H9 (cell line): ENCODE measurements around the gene MPZL1. TPM values are rescaled to one million over a fixed set of nuclear protein-coding genes. Genes with fewer than 3 reads are reported as not detected.

Experiments
- DNase-seq: peaks from one replicate; pipeline ENCODE4 v3.0.0-alpha.2; 2017
- H2AFZ ChIP-seq: one replicate; pipeline ENCODE4 v1.6.1; 2013; ENCODE audit warnings: mild to moderate bottlenecking, low read length, control low read depth, moderate library complexity
- H2AK5ac ChIP-seq: 2 replicates; pipeline ENCODE4 v1.6.1; 2013; ENCODE audit warnings: low read length, control low read depth, mixed read lengths; ENCODE audit not compliant: insufficient read length
- H2BK120ac ChIP-seq: one replicate; pipeline ENCODE4 v1.6.1; 2013; ENCODE audit warnings: low read depth, mild to moderate bottlenecking, low read length, control low read depth, inconsistent platforms; ENCODE audit not compliant: poor library complexity, severe bottlenecking
- H2BK12ac ChIP-seq: 2 replicates; pipeline ENCODE4 v1.6.1; 2013; ENCODE audit warnings: low read length, control low read depth, mixed read lengths, low read depth; ENCODE audit not compliant: insufficient read length
- H2BK15ac ChIP-seq: 2 replicates; pipeline ENCODE4 v1.6.1; 2013; ENCODE audit warnings: low read depth, low read length, control low read depth
- H2BK20ac ChIP-seq: one replicate; pipeline ENCODE4 v1.6.1; 2013; ENCODE audit warnings: low read depth, mild to moderate bottlenecking, low read length, control low read depth, inconsistent platforms; ENCODE audit not compliant: poor library complexity, severe bottlenecking
- H2BK5ac ChIP-seq: 2 replicates; pipeline ENCODE4 v1.6.1; 2013; ENCODE audit warnings: low read length, control low read depth, mixed read lengths; ENCODE audit not compliant: insufficient read length
- H3K14ac ChIP-seq: 2 replicates; pipeline ENCODE4 v1.6.1; 2013; ENCODE audit warnings: low read length, control low read depth; ENCODE audit not compliant: insufficient read depth
- H3K18ac ChIP-seq: 2 replicates; pipeline ENCODE4 v1.6.1; 2013; ENCODE audit warnings: low read depth, mild to moderate bottlenecking, mixed read lengths, low read length, control low read depth; ENCODE audit not compliant: insufficient read length
- H3K23ac ChIP-seq: 2 replicates; pipeline ENCODE4 v1.6.1; 2013; ENCODE audit warnings: low read length, control low read depth, mixed read lengths, low read depth; ENCODE audit not compliant: insufficient read length
- H3K23me2 ChIP-seq: 2 replicates; pipeline ENCODE4 v1.6.1; 2013; ENCODE audit warnings: low read depth, mild to moderate bottlenecking, mixed read lengths, low read length, control low read depth; ENCODE audit not compliant: insufficient read length, poor library complexity, severe bottlenecking
- H3K27ac ChIP-seq: 2 replicates; pipeline ENCODE4 v1.5.1; 2013; ENCODE audit warnings: low read length, control low read depth, mixed read lengths, low read depth; ENCODE audit not compliant: insufficient read length
- H3K27me3 ChIP-seq: 2 replicates; pipeline ENCODE4 v1.6.1; 2013; ENCODE audit warnings: low read length, control low read depth, inconsistent platforms; ENCODE audit not compliant: insufficient read depth
- H3K4ac ChIP-seq: 2 replicates; pipeline ENCODE4 v1.6.1; 2013; ENCODE audit warnings: low read depth, mild to moderate bottlenecking, control low read depth, inconsistent platforms, low read length, moderate library complexity
- H3K4me1 ChIP-seq: 2 replicates; pipeline ENCODE4 v1.6.1; 2013; ENCODE audit warnings: low read length, control low read depth, inconsistent platforms; ENCODE audit not compliant: insufficient read depth
- H3K4me2 ChIP-seq: 2 replicates; pipeline ENCODE4 v1.6.1; 2013; ENCODE audit warnings: low read length, control low read depth, mixed read lengths; ENCODE audit not compliant: insufficient read length, insufficient read depth
- H3K56ac ChIP-seq: 2 replicates; pipeline ENCODE4 v1.6.1; 2013; ENCODE audit warnings: low read depth, mild to moderate bottlenecking, mixed read lengths, low read length, control low read depth; ENCODE audit not compliant: insufficient read length
- H3K79me1 ChIP-seq: 2 replicates; pipeline ENCODE4 v1.6.1; 2013; ENCODE audit warnings: low read depth, mild to moderate bottlenecking, moderate library complexity, low read length, control low read depth, inconsistent platforms; ENCODE audit not compliant: insufficient read depth, poor library complexity, severe bottlenecking
- H3K79me2 ChIP-seq: 2 replicates; pipeline ENCODE4 v1.6.1; 2013; ENCODE audit warnings: low read length, control low read depth, inconsistent platforms; ENCODE audit not compliant: insufficient read depth
- H3K9ac ChIP-seq: 2 replicates; pipeline ENCODE4 v1.6.1; 2013; ENCODE audit warnings: low read length, control low read depth, mixed read lengths; ENCODE audit not compliant: insufficient read length; ENCODE audit errors: extremely low read depth
- H3K9me3 ChIP-seq: one replicate; pipeline ENCODE4 v1.6.1; 2013; ENCODE audit warnings: low read depth, low read length, inconsistent platforms; ENCODE audit not compliant: control insufficient read depth
- H3T11ph ChIP-seq: one replicate; pipeline ENCODE4 v1.6.1; 2013; ENCODE audit warnings: mild to moderate bottlenecking, low read length, control low read depth, inconsistent platforms
- H4K20me1 ChIP-seq: one replicate; pipeline ENCODE4 v1.6.1; 2013; ENCODE audit not compliant: control insufficient read depth, insufficient read length, insufficient read depth
- H4K5ac ChIP-seq: 2 replicates; pipeline ENCODE4 v1.6.1; 2013; ENCODE audit warnings: low read depth, mild to moderate bottlenecking, mixed read lengths, low read length, control low read depth; ENCODE audit not compliant: insufficient read length
- H4K8ac ChIP-seq: replicated peaks from 2 replicates; pipeline ENCODE4 v1.6.1; 2013; ENCODE audit warnings: low read length, control low read depth, mixed read lengths, low read depth; ENCODE audit not compliant: insufficient read length
- H4K91ac ChIP-seq: 2 replicates; pipeline ENCODE4 v1.6.1; 2013; ENCODE audit warnings: low read depth, mild to moderate bottlenecking, moderate library complexity, mixed read lengths, low read length, control low read depth; ENCODE audit not compliant: insufficient read length
- H3K27ac Mint-ChIP-seq, 3 experiments: 2 replicates in 2 of 3; 3 replicates in 1 of 3; pipeline ENCODE4 v1.8.0; 2020 to 2021; ENCODE audit warnings: mixed read lengths in 3 of 3, mild to moderate bottlenecking in 1 of 3, moderate library complexity in 1 of 3
- H3K27me3 Mint-ChIP-seq: 2 replicates; pipeline ENCODE4 v1.8.0; 2021; ENCODE audit warnings: low read depth, mild to moderate bottlenecking, moderate library complexity, mixed read lengths
- H3K36me3 Mint-ChIP-seq, 3 experiments: 2 replicates in 2 of 3; 3 replicates in 1 of 3; pipeline ENCODE4 v1.8.0; 2020 to 2021; ENCODE audit warnings: low read depth in 3 of 3, mixed read lengths in 3 of 3; ENCODE audit not compliant: insufficient read depth in 1 of 3
- H3K4me1 Mint-ChIP-seq, 2 experiments: 2 replicates each; pipeline ENCODE4 v1.8.0; 2020; ENCODE audit warnings: mixed read lengths in 2 of 2
- H3K4me3 Mint-ChIP-seq, 2 experiments: 2 replicates in 1 of 2; 3 replicates in 1 of 2; pipeline ENCODE4 v1.8.0; 2020 to 2021; ENCODE audit warnings: mild to moderate bottlenecking in 2 of 2, mixed read lengths in 2 of 2, moderate library complexity in 1 of 2
- H3K9me3 Mint-ChIP-seq, 2 experiments: 2 replicates in 1 of 2; 3 replicates in 1 of 2; pipeline ENCODE4 v1.8.0; 2020; ENCODE audit warnings: mild to moderate bottlenecking in 2 of 2, mixed read lengths in 2 of 2, moderate library complexity in 1 of 2
- WGBS: extraction: QIAGEN DNeasy Blood & Tissue Kit; methylation state at CpG from one replicate; pipeline ENCODE4 v1.1.7; 2013; ENCODE audit warnings: missing lambda C conversion rate, low lambda C conversion rate, mixed read lengths; ENCODE audit not compliant: insufficient read length; ENCODE audit errors: extremely low coverage; 5-methylcytosine and 5-hydroxymethylcytosine counted together
- total RNA-seq: library from RNA; stranded (reverse); gene quantifications from 2 replicates; pipeline ENCODE4 v1.2.1, GENCODE V29; 2021
- TF ChIP-seq, protein P1 (sequence below): fragments of 200-600 bp; sonication (generic); conservative IDR thresholded peaks from 3 replicates; pipeline ENCODE4 v1.8.0; 2021; ENCODE audit warnings: antibody characterized with exemption, mild to moderate bottlenecking

Gene MPZL1
- total RNA-seq, 1 experiment from 2014 or later = 60.7 TPM

GRCh38 chr1:167678422-167678821 lies 43.4 kb upstream of the MPZL1 start:
- no peak overlapping the region for H3K27ac ChIP-seq
- no peak overlapping the region for H3T11ph ChIP-seq
- no peaks in the 10 kb centered on the region for H3K4me1 ChIP-seq
- no peak overlapping the region for H3K4ac ChIP-seq
- H3K14ac ChIP-seq = no peak overlapping the region
- no peak overlapping the region for H2BK120ac ChIP-seq
- H4K5ac ChIP-seq = no peak overlapping the region
- Mint-ChIP-seq H3K4me3 (no peak overlapping the region), H3K4me1 (peaks cover 13% of the 10 kb centered on the region in 2 experiments), H3K27me3 (no peaks in the 10 kb centered on the region; the same call in 1 of the 2 replicates), H3K9me3 (no peaks in the 10 kb centered on the region), H3K27ac (no peak overlapping the region), H3K36me3 (no peaks in the 10 kb centered on the region)
- H4K8ac ChIP-seq = no peak overlapping the region
- no peak overlapping the region for H2BK5ac ChIP-seq
- TF ChIP-seq, protein P1, sequence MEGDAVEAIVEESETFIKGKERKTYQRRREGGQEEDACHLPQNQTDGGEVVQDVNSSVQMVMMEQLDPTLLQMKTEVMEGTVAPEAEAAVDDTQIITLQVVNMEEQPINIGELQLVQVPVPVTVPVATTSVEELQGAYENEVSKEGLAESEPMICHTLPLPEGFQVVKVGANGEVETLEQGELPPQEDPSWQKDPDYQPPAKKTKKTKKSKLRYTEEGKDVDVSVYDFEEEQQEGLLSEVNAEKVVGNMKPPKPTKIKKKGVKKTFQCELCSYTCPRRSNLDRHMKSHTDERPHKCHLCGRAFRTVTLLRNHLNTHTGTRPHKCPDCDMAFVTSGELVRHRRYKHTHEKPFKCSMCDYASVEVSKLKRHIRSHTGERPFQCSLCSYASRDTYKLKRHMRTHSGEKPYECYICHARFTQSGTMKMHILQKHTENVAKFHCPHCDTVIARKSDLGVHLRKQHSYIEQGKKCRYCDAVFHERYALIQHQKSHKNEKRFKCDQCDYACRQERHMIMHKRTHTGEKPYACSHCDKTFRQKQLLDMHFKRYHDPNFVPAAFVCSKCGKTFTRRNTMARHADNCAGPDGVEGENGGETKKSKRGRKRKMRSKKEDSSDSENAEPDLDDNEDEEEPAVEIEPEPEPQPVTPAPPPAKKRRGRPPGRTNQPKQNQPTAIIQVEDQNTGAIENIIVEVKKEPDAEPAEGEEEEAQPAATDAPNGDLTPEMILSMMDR = no peak
- H2AK5ac ChIP-seq = no peak overlapping the region
- H4K91ac ChIP-seq = no peak overlapping the region
- no peaks in the 10 kb centered on the region for H3K9me3 ChIP-seq
- no peak overlapping the region for H2BK20ac ChIP-seq
- no peak overlapping the region for H3K4me2 ChIP-seq
- no peaks in the 10 kb centered on the region for H3K27me3 ChIP-seq
- no peak overlapping the region for H3K18ac ChIP-seq
- H2BK15ac ChIP-seq = no peak overlapping the region
- no peaks in the 10 kb centered on the region for H3K79me2 ChIP-seq
- no peak overlapping the region for H3K9ac ChIP-seq
- no peaks in the 10 kb centered on the region for H3K79me1 ChIP-seq
- no peak for DNase-seq
- H3K23ac ChIP-seq = no peak overlapping the region
- H3K56ac ChIP-seq = no peak overlapping the region
- H4K20me1 ChIP-seq = no peaks in the 10 kb centered on the region
- H2BK12ac ChIP-seq = no peak overlapping the region
- no CpG with 5 or more reads among the region's 10 CpGs for WGBS
- no peaks in the 10 kb centered on the region for H3K23me2 ChIP-seq
- H2AFZ ChIP-seq = no peak overlapping the region
